DND-41 (cell line): Measurements from ENCODE around the gene UTP11.

Experiments used
- CTCF ChIP-seq: IDR thresholded peaks from 2 replicates; pipeline ENCODE4 v1.5.1; 2012; ENCODE audit warnings: borderline replicate concordance, low read length, moderate library complexity, mild to moderate bottlenecking; ENCODE audit not compliant: poor library complexity, severe bottlenecking; ENCODE audit errors: extremely low read depth
- EZH2 ChIP-seq: IDR thresholded peaks from 3 replicates; pipeline ENCODE4 v1.6.1; 2012; ENCODE audit warnings: borderline replicate concordance, low read depth, mild to moderate bottlenecking, moderate library complexity, low read length, inconsistent platforms; ENCODE audit not compliant: severe bottlenecking

GRCh38 chr1:38014724-38015424, 2.3 kb downstream of the UTP11 start:
- TF ChIP-seq CTCF = no peak
- no peak for TF ChIP-seq EZH2
